ENCODE results near the gene PHLDA2. TPM values are rescaled to one million over a fixed set of nuclear protein-coding genes. Genes with fewer than 3 reads are reported as not detected.
A peak's percentile ranks its signal among the peaks of the same experiment; 100 is the strongest.

Gene PHLDA2
- total RNA-seq, 4 donors from 2014 or later: 7.0 to 26.4 (median 18.2) TPM

DNA sequence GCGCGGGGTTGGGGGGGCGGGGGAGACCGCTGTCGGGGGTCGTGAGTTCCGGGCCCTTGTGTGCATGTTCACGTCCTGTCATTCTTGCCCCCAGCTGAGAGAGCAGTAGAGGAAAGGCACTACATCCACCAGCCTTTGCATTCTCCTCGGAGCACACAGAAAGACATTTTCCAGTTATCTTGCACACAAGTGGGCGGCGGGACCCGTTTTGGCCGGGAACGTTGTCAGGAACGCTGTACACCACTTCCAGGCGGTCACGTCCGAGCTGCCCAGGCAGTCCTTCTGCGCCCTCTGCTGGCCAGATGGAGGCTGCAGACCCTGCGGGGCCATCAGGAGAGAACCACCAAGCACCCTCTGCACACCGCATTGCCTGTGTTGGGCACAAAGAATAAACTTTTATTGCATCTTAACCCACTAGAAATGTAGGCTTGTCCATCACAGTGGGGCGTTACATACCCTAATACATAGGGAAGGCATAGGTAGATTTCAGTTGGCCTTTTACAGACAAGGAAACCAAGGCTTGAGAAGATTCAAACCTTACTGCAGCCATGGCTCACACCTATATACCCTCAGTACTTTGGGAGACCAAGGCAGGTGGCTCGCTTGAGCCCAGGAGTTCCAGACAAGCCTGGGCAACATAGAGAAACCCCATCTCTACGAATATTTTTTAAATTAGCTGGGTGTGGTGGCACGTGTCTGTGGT is 40.8 kb downstream of the PHLDA2 start:
- Histone ChIP-seq H3K4me3 (no peak overlapping the region), H3K27ac (no peak overlapping the region), H3K27me3 (no peaks in the 10 kb centered on the region), H3K4me1 (peaks cover 51% of the 10 kb centered on the region), H3K9me3 (no peaks in the 10 kb centered on the region), H3K36me3 (no peaks in the 10 kb centered on the region)
- WGBS: 32% methylated on average over 21 of the region's 25 CpGs
- peak; percentile 95 for DNase-seq (ENCODE audit: low spot score in 2 of 2)
- TF ChIP-seq CTCF (IDR thresholded peaks at IDR 0.05) (peak; percentile 96 to 98), POLR2AphosphoS5 (IDR thresholded peaks at IDR 0.05) (no peak)

DNA sequence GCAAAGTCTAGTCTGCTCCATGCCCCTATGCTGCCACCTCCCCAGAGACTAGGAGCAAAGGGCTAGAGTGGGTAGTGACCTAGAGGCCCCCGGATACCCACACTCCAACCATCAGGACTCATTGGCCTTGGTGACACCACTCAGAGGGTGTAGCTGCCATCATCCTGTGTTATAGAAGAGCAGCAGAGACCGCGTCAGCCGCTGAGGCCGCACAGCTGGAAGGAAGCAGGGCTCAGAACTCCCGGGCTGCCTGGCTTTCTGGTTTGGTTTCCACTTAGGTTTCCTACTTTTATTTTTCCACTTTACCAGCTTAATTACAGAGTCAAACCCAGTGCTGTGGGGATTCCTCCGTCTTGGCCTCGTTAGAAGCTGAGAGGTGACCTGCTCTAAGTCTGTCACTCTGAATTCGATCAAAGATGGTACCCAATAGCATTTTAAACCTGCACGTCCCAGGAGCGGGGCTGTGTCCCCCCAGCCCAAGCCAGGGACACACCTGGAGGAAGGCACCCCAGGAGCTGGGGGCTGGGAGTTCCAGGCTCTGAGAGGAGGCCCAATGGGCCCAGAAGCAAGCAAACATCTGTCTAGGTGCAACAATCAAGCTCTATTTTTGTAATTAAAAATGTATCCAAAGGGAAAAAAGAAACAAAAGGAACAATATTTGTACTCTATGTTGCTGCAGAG is 41.6 kb downstream of the PHLDA2 start:
- no peak overlapping the region for H3K27ac ChIP-seq
- no peak for TF ChIP-seq CTCF (IDR thresholded peaks at IDR 0.05)
- TF ChIP-seq POLR2AphosphoS5 (IDR thresholded peaks at IDR 0.05): no peak
- no peak for DNase-seq (ENCODE audit: low spot score in 2 of 2)
- H3K27me3 ChIP-seq: no peaks in the 10 kb centered on the region
- peaks cover 56% of the 10 kb centered on the region for H3K4me1 ChIP-seq
- no peak overlapping the region for H3K4me3 ChIP-seq
- WGBS: 61% methylated on average over 11 of the region's 11 CpGs
- H3K9me3 ChIP-seq: no peaks in the 10 kb centered on the region
- no peaks in the 10 kb centered on the region for H3K36me3 ChIP-seq

- WGBS: 75% methylated on average over 3 of the region's 5 CpGs
- H3K9me3 ChIP-seq: no peaks in the 10 kb centered on the region
- TF ChIP-seq EP300 (IDR thresholded peaks at IDR 0.05) (no peak), POLR2AphosphoS5 (IDR thresholded peaks at IDR 0.05) (no peak), POLR2A (IDR thresholded peaks at IDR 0.05) (no peak), CTCF (IDR thresholded peaks at IDR 0.05) (no peak)
- H3K36me3 ChIP-seq: no peaks in the 10 kb centered on the region
- H3K27ac ChIP-seq: no peak overlapping the region
- no peak for DNase-seq (ENCODE audit: low spot score in 2 of 2)
- H3K27me3 ChIP-seq: no peaks in the 10 kb centered on the region
- H3K4me3 ChIP-seq: no peak overlapping the region
- peaks cover 54% of the 10 kb centered on the region for H3K4me1 ChIP-seq
These were observed 42.3 kb downstream of the PHLDA2 start for GRCh38 chr11:2886936-2887335.

- Histone ChIP-seq H3K27ac (peak overlapping the region; percentile 55), H3K36me3 (no peaks in the 10 kb centered on the region), H3K4me3 (peak overlapping the region; percentile 75), H3K4me1 (peaks cover 49% of the 10 kb centered on the region), H3K9me3 (no peaks in the 10 kb centered on the region), H3K27me3 (no peaks in the 10 kb centered on the region)
- WGBS: 44% methylated on average over 6 of the region's 49 CpGs
- no peak for DNase-seq (ENCODE audit: low spot score in 2 of 2)
- no peak for TF ChIP-seq CTCF (IDR thresholded peaks at IDR 0.05)
- no peak for TF ChIP-seq POLR2A (IDR thresholded peaks at IDR 0.05)
- TF ChIP-seq EP300 (IDR thresholded peaks at IDR 0.05): no peak
- no peak for TF ChIP-seq POLR2AphosphoS5 (IDR thresholded peaks at IDR 0.05)
These were observed 42.9 kb downstream of the PHLDA2 start for GRCh38 chr11:2886191-2886894.

- H3K4me3 ChIP-seq: peak within 1 kb of the TSS; percentile 75
- peaks cover 42% of the 10 kb centered on the region for H3K4me1 ChIP-seq
- TF ChIP-seq EP300 (IDR thresholded peaks at IDR 0.05): no peak
- TF ChIP-seq POLR2A (IDR thresholded peaks at IDR 0.05): peak; percentile 74 to 87
- TF ChIP-seq POLR2AphosphoS5 (IDR thresholded peaks at IDR 0.05): peak in 2 of 3 donors; percentile 34 to 85
- H3K27me3 ChIP-seq: no peaks in the 10 kb centered on the region
- no peaks in the 10 kb centered on the region for H3K36me3 ChIP-seq
- no peaks in the 10 kb centered on the region for H3K9me3 ChIP-seq
- H3K27ac ChIP-seq: peak within 1 kb of the TSS; percentile 69
- no CpG with 5 or more reads among the region's 61 CpGs for WGBS
- DNase-seq (ENCODE audit: low spot score in 2 of 2): peak; percentile 94
These were observed 43.5 kb downstream of the PHLDA2 start, which contains the start of gene CDKN1C for GRCh38 chr11:2885678-2886081. Gene CDKN1C, minus strand, starts transcription at chr11:2885775. Its CDS starts 319 bp downstream, at chr11:2885456.

All from suprapubic skin (tissue), 4 donors.